Activated T-cell treated with anti-CD3 and anti-CD28 coated beads, Interleukin-2, amount 50 U/mL, for 72 hours (primary cell): Measurements from ENCODE around the gene DTNBP1. TPM values are rescaled to one million over a fixed set of nuclear protein-coding genes. Genes with fewer than 3 reads are reported as not detected.

ENCODE experiments used
- ATAC-seq, 2 donors: fragments of 150-1000 bp; cut with Tn5 transposase; replicated peaks in 1 of 2; 2 replicates each; pipeline ENCODE4 v1.10.0; 2021; ENCODE audit warnings: moderate library complexity in 2 of 2, mild to moderate bottlenecking in 1 of 2
- DNase-seq, 2 donors: peaks; one replicate each; pipeline ENCODE4 v3.0.0; 2021 to 2022; ENCODE audit warnings: mixed read lengths in 1 of 2
- H3K27ac Mint-ChIP-seq: one replicate; pipeline ENCODE4 v1.8.0; 2022; ENCODE audit warnings: mild to moderate bottlenecking, moderate library complexity, mixed read lengths
- H3K27me3 Mint-ChIP-seq: one replicate; pipeline ENCODE4 v1.8.0; 2022; ENCODE audit warnings: low read depth, mixed read lengths
- H3K36me3 Mint-ChIP-seq, 2 donors: one replicate each; pipeline ENCODE4 v1.8.0; 2022; ENCODE audit warnings: mixed read lengths in 2 of 2, mild to moderate bottlenecking in 1 of 2; ENCODE audit not compliant: insufficient read depth in 2 of 2
- H3K4me1 Mint-ChIP-seq: one replicate; pipeline ENCODE4 v1.8.0; 2022; ENCODE audit warnings: low read depth, mixed read lengths
- H3K4me3 Mint-ChIP-seq, 2 donors: one replicate each; pipeline ENCODE4 v1.8.0; 2022; ENCODE audit warnings: mild to moderate bottlenecking in 2 of 2, mixed read lengths in 2 of 2, moderate library complexity in 2 of 2
- H3K9me3 Mint-ChIP-seq, 2 donors: one replicate each; pipeline ENCODE4 v1.8.0; 2022; ENCODE audit warnings: mixed read lengths in 2 of 2
- total RNA-seq, 2 donors: library from RNA; stranded (reverse); gene quantifications; one replicate each; pipeline ENCODE4 v1.2.3, GENCODE V29; 2022

DTNBP1 gene
- total RNA-seq, 2 donors from 2014 or later: 24.5 to 27.1 TPM

GRCh38 chr6:15573384-15573783 lies 89.4 kb downstream of the DTNBP1 start:
- Mint-ChIP-seq H3K4me1 (peaks cover 18% of the 10 kb centered on the region), H3K27ac (no peak overlapping the region), H3K27me3 (no peaks in the 10 kb centered on the region), H3K4me3 (no peak overlapping the region), H3K9me3 (no peaks in the 10 kb centered on the region), H3K36me3 (no peaks in the 10 kb centered on the region)
- DNase-seq (no peak), ATAC-seq (no peak)

DNA sequence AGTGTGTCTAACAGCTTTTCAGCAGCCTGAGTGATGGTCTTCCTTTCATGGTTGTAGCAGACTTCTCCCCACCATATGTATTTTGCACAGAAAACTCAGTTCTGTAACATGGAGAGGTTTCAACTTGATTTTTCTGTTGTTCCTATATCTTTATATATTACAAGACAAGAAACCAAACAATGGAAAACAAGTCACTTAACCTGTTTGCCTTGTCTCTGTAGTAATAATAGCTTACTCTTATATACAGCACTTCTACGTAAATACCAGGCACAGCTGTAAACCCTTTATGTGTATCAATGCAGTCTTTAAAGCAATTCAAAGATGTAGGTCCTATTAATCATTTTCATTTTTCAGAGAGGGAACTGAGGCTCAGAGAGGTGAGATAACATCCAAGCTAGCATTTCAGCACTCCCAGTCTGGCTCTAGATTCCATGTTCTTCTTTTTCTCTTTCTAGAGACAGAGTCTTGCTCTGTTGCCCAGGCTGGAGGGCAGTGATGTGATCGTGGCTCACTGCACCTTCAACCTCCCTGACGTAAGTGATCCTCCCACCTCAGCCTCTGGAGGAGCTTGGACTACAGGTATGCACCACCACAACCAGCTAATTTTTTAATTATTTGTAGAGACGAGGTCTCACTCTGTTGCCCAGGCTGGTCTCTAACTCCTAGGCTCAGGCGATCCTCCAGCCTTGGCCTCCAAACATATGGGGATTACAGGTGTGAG lies 90.4 kb downstream of the DTNBP1 start:
- no peaks in the 10 kb centered on the region for H3K9me3 Mint-ChIP-seq
- ATAC-seq (no peak), DNase-seq (no peak)
- no peaks in the 10 kb centered on the region for H3K36me3 Mint-ChIP-seq
- peaks cover 18% of the 10 kb centered on the region for H3K4me1 Mint-ChIP-seq
- H3K27ac Mint-ChIP-seq: no peak overlapping the region
- H3K4me3 Mint-ChIP-seq: no peak overlapping the region
- no peaks in the 10 kb centered on the region for H3K27me3 Mint-ChIP-seq

- Mint-ChIP-seq H3K36me3 (no peaks in the 10 kb centered on the region), H3K4me3 (no peak overlapping the region), H3K9me3 (no peaks in the 10 kb centered on the region), H3K27ac (no peak overlapping the region), H3K27me3 (no peaks in the 10 kb centered on the region), H3K4me1 (peaks cover 12% of the 10 kb centered on the region)
- DNase-seq (no peak), ATAC-seq (no peak)
Observed at GRCh38 chr6:15570171-15570570, 92.7 kb downstream of the DTNBP1 start.

DNA sequence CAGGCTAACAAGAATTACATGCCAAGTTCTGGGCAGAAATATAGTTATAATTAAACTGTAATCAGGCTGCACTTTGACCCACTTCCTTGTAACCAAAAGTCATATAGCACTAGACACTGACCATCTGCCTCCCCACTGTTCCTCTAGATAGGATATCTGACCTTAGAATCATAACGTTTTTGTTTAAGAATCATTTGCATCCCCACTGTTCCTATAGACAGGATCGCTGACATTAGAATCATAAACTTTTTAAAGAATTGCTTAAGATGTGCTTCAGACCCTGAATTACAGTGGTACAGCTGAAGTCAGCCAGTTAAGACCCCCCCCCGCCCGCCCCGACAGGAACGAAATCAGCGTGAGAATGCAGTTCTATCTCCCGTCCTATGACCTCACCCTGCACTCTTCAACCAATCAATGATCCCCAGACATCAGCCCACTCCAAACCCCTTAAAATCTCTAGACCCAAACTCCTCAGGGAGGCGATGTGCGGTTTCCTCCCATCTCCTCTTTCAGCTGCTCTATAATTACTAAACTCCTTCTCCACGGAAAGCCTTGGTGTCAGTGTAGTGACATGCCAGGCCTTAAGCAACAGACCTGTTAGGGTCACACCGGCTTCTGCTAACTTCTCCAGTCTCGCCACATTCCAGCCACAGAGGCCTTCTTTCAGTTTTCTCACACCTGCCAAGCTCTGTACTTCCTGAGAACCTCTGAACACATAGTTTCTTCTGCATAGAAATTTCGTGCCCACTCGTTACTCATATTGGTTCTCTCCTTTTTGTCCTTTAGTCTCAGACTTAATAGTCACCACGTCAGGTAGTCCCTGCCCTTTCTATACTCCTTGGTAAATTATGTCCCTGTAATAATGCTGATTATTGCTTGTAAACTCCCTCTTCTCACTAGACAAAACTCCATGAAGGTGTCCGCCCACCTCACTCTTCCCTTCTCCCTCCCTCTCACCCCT lies 93.5 kb downstream of the DTNBP1 start:
- H3K9me3 Mint-ChIP-seq: no peaks in the 10 kb centered on the region
- no peaks in the 10 kb centered on the region for H3K36me3 Mint-ChIP-seq
- no peak overlapping the region for H3K27ac Mint-ChIP-seq
- H3K4me3 Mint-ChIP-seq: no peak overlapping the region
- no peak for ATAC-seq
- DNase-seq: no peak
- peaks cover 12% of the 10 kb centered on the region for H3K4me1 Mint-ChIP-seq
- H3K27me3 Mint-ChIP-seq: no peaks in the 10 kb centered on the region

- Mint-ChIP-seq H3K4me3 (no peak overlapping the region), H3K27me3 (no peaks in the 10 kb centered on the region), H3K36me3 (peaks cover 0 to 2% of the 10 kb centered on the region in 2 donors), H3K27ac (no peak overlapping the region), H3K9me3 (peaks cover 0 to 5% of the 10 kb centered on the region in 2 donors), H3K4me1 (peaks cover 10% of the 10 kb centered on the region)
- ATAC-seq (no peak), DNase-seq (no peak)
Observed at GRCh38 chr6:15562977-15563376, 99.9 kb downstream of the DTNBP1 start.

- Mint-ChIP-seq H3K27me3 (no peaks in the 10 kb centered on the region), H3K27ac (no peak overlapping the region), H3K9me3 (peaks cover 0 to 5% of the 10 kb centered on the region in 2 donors), H3K36me3 (peaks cover 0 to 3% of the 10 kb centered on the region in 2 donors), H3K4me3 (no peak overlapping the region), H3K4me1 (peaks cover 13% of the 10 kb centered on the region)
- DNase-seq (no peak), ATAC-seq (no peak)
Observed at GRCh38 chr6:15561447-15562199, 101.2 kb downstream of the DTNBP1 start.

GRCh38 chr6:15560713-15561112 lies 102.1 kb downstream of the DTNBP1 start:
- no peak for DNase-seq
- peaks cover 0 to 3% of the 10 kb centered on the region in 2 donors for H3K36me3 Mint-ChIP-seq
- no peak overlapping the region for H3K4me3 Mint-ChIP-seq
- no peak for ATAC-seq
- no peak overlapping the region for H3K27ac Mint-ChIP-seq
- H3K9me3 Mint-ChIP-seq: peaks cover 0 to 5% of the 10 kb centered on the region in 2 donors
- H3K27me3 Mint-ChIP-seq: no peaks in the 10 kb centered on the region
- peaks cover 16% of the 10 kb centered on the region for H3K4me1 Mint-ChIP-seq

DNA sequence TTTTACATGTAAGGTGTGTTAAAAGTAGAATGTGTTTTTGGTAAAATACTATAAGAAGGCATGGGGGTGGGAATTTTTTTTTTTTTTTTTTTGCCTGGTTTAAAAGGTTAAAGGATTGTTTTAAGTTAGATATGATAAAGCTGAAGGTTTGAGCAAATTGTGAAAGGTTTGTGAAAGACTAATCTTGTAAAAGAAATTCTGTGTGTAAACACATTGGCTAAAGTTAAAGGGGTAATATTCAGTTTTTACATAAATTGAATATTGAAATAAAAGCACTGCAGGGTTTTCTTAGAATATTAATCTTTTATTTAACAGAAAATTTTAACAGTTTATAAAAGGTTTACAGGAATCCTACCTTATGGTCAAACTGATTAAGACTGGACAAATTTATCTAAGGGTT lies 105.7 kb downstream of the DTNBP1 start:
- no peak overlapping the region for H3K27ac Mint-ChIP-seq

GRCh38 chr6:15556711-15557110 lies 106.1 kb downstream of the DTNBP1 start:
- H3K4me3 Mint-ChIP-seq: no peak overlapping the region
- H3K36me3 Mint-ChIP-seq: peaks cover 0 to 1% of the 10 kb centered on the region in 2 donors
- peaks cover 0 to 5% of the 10 kb centered on the region in 2 donors for H3K9me3 Mint-ChIP-seq
- no peak overlapping the region for H3K27ac Mint-ChIP-seq
- H3K27me3 Mint-ChIP-seq: no peaks in the 10 kb centered on the region
- H3K4me1 Mint-ChIP-seq: peaks cover 10% of the 10 kb centered on the region
- DNase-seq: no peak
- no peak for ATAC-seq

More for the DNA sequence above, 105.7 kb downstream of the DTNBP1 start:
- no peak for DNase-seq
- Mint-ChIP-seq H3K4me3 (no peak overlapping the region), H3K27me3 (no peaks in the 10 kb centered on the region), H3K36me3 (peaks cover 0 to 1% of the 10 kb centered on the region in 2 donors), H3K9me3 (peaks cover 0 to 5% of the 10 kb centered on the region in 2 donors), H3K4me1 (peaks cover 10% of the 10 kb centered on the region)
- no peak for ATAC-seq

GRCh38 chr6:15555101-15556038 lies 107.5 kb downstream of the DTNBP1 start:
- Mint-ChIP-seq H3K4me1 (peaks cover 10% of the 10 kb centered on the region), H3K27me3 (no peaks in the 10 kb centered on the region), H3K36me3 (peaks cover 0 to 1% of the 10 kb centered on the region in 2 donors), H3K9me3 (peaks cover 0 to 5% of the 10 kb centered on the region in 2 donors), H3K27ac (no peak overlapping the region), H3K4me3 (no peak overlapping the region)
- ATAC-seq (no peak), DNase-seq (no peak)

DNA sequence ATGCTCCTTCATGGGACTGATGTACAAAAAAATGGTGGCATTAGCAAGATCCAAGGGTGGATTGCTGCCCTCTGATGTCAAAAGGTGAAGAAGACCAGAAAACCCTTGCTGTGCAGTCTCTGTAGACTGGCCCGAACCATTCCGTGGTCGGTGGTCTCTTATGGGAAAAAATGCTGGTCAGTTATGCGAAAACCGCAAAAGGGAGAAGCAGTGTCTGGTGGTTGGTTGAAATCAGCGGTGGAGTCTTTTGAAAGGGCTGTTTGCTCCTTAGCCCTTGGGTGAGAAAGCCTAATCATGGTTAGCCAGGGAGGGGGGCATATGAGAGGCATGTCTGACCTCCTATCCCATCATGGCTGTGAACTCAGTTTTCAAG lies 108.1 kb downstream of the DTNBP1 start:
- ATAC-seq (no peak), DNase-seq (no peak)
- H3K36me3 Mint-ChIP-seq: peaks cover 0 to 1% of the 10 kb centered on the region in 2 donors
- H3K4me3 Mint-ChIP-seq: no peak overlapping the region
- peaks cover 10% of the 10 kb centered on the region for H3K4me1 Mint-ChIP-seq
- H3K27ac Mint-ChIP-seq: no peak overlapping the region
- peaks cover 0 to 5% of the 10 kb centered on the region in 2 donors for H3K9me3 Mint-ChIP-seq
- no peaks in the 10 kb centered on the region for H3K27me3 Mint-ChIP-seq

DNA sequence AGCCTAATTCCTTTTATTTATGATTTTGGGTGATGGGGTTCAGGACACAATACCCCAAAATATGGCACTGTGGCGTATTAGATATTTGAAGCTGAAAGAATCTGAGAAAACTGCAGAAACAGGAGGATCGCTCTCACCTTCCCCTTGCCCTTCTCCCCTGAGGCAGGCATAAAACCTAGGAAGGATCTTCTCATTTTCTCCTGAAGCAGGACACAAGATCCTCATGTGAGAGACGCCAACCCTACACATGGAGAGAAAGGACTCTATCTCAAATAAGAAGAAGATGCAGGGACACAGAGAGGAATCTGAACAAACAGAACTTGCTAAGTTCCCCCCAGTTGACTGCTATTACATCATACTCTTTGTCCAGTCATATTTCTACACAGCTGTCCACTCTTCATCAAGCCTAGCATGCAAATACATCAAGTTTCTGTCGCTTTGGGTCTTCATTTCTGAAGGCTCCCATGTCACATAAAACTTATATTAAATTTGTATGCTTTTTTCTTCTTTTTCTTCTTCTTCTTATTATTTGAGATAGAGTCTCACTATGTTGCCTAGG lies 109.0 kb downstream of the DTNBP1 start:
- H3K4me1 Mint-ChIP-seq: peaks cover 8% of the 10 kb centered on the region
- H3K36me3 Mint-ChIP-seq: peaks cover 0 to 1% of the 10 kb centered on the region in 2 donors
- H3K4me3 Mint-ChIP-seq: no peak overlapping the region
- ATAC-seq: no peak
- no peaks in the 10 kb centered on the region for H3K27me3 Mint-ChIP-seq
- no peak overlapping the region for H3K27ac Mint-ChIP-seq
- peaks cover 0 to 2% of the 10 kb centered on the region in 2 donors for H3K9me3 Mint-ChIP-seq
- no peak for DNase-seq
